ENCODE data around the gene WASHC4. TPM values are rescaled to one million over a fixed set of nuclear protein-coding genes. Genes with fewer than 3 reads are reported as not detected.

Gene WASHC4
- total and polyA plus RNA-seq, 2 experiments from 2014 or later, result 75.7 to 83.0 TPM

GRCh38 chr12:105162174-105162573 is 54.6 kb downstream of the WASHC4 start:
- H3K4me1 Mint-ChIP-seq, result peaks cover 7% of the 10 kb centered on the region; the same call in 2 of the 3 replicates
- no peak overlapping the region for H3K27ac ChIP-seq (ENCODE audit: low read depth)
- TF ChIP-seq JUNB (IDR thresholded peaks at IDR 0.05; ENCODE audit: unreplicated experiment) (no peak), ETS1 (IDR thresholded peaks at IDR 0.05) (no peak), ZNF114 (CRISPR knock-in tag; IDR thresholded peaks at IDR 0.05) (no peak), STAT1 (IDR thresholded peaks at IDR 0.05; ENCODE audit: unreplicated experiment) (no peak), EZH2phosphoT487 (IDR thresholded peaks at IDR 0.05; ENCODE audit: unreplicated experiment) (no peak)
- no peak overlapping the region for H3K4me3 Mint-ChIP-seq
- H3K9me2 ChIP-seq (ENCODE audit: insufficient read depth), result no peaks in the 10 kb centered on the region
- H3F3A ChIP-seq (replicated peaks; ENCODE audit: low read depth), result no peaks in the 10 kb centered on the region
- H2AFZ ChIP-seq, result no peak overlapping the region
- H3K27me3 Mint-ChIP-seq (ENCODE audit: insufficient read depth, low read depth, poor library complexity), result no peaks in the 10 kb centered on the region
- no peak overlapping the region for H3K4me3 ChIP-seq
- no peaks in the 10 kb centered on the region for H3K79me2 ChIP-seq (replicated peaks; ENCODE audit: insufficient read depth)
- no peak for ATAC-seq
- H3K27ac Mint-ChIP-seq, result no peak overlapping the region
- H3K36me3 Mint-ChIP-seq (ENCODE audit: low read depth), result peaks cover 61% of the 10 kb centered on the region; the same call in 2 of the 3 replicates
- no peak for DNase-seq (ENCODE audit: low spot score)
- peaks cover 8% of the 10 kb centered on the region; the same call in 1 of the 2 replicates for H3K4me1 ChIP-seq (ENCODE audit: insufficient read depth)
- H3K4me2 ChIP-seq, result no peak overlapping the region
- no peaks in the 10 kb centered on the region for H3K27me3 ChIP-seq (ENCODE audit: insufficient read depth)
- no peaks in the 10 kb centered on the region for H3K9me3 Mint-ChIP-seq
- H3K36me3 ChIP-seq (ENCODE audit: insufficient read depth), result peaks cover 57% of the 10 kb centered on the region
- H4K20me1 ChIP-seq (replicated peaks; ENCODE audit: insufficient read depth), result no peaks in the 10 kb centered on the region

- Histone ChIP-seq H3K4me1 (ENCODE audit: insufficient read depth) (no peaks in the 10 kb centered on the region), H3K4me2 (no peak overlapping the region), H3K27me3 (ENCODE audit: insufficient read depth) (no peaks in the 10 kb centered on the region), H3K36me3 (ENCODE audit: insufficient read depth) (peaks cover 54% of the 10 kb centered on the region), H3F3A (replicated peaks; ENCODE audit: low read depth) (no peaks in the 10 kb centered on the region), H4K20me1 (replicated peaks; ENCODE audit: insufficient read depth) (no peaks in the 10 kb centered on the region), H3K27ac (ENCODE audit: low read depth) (no peak overlapping the region), H3K4me3 (no peak overlapping the region), H3K79me2 (replicated peaks; ENCODE audit: insufficient read depth) (no peaks in the 10 kb centered on the region), H2AFZ (no peak overlapping the region), H3K9me2 (ENCODE audit: insufficient read depth) (no peaks in the 10 kb centered on the region)
- ATAC-seq (no peak), DNase-seq (ENCODE audit: low spot score) (no peak)
- no peak overlapping the region for H3K27ac Mint-ChIP-seq
- peaks cover 55% of the 10 kb centered on the region; the same call in 2 of the 3 replicates for H3K36me3 Mint-ChIP-seq (ENCODE audit: low read depth)
- H3K4me1 Mint-ChIP-seq, result no peaks in the 10 kb centered on the region
- H3K27me3 Mint-ChIP-seq (ENCODE audit: insufficient read depth, low read depth, poor library complexity), result no peaks in the 10 kb centered on the region
- no peaks in the 10 kb centered on the region for H3K9me3 Mint-ChIP-seq
- H3K4me3 Mint-ChIP-seq, result no peak overlapping the region
- TF ChIP-seq ZNF331 (CRISPR knock-in tag; IDR thresholded peaks at IDR 0.05; ENCODE audit: low read depth) (no peak), REST (IDR thresholded peaks at IDR 0.05; ENCODE audit: unreplicated experiment) (no peak), STAT1 (IDR thresholded peaks at IDR 0.05; ENCODE audit: unreplicated experiment) (no peak)
Measured at GRCh38 chr12:105164068-105164467, 56.5 kb downstream of the WASHC4 start.

All from GM23338 (cell line).